ENCODE results near the gene KRT85.

- no peak for TF ChIP-seq POLR2A (IDR thresholded peaks at IDR 0.05; ENCODE audit: low read length)
- no peak for TF ChIP-seq GATA1 (IDR thresholded peaks at IDR 0.05; ENCODE audit: low read depth, low read length)
These were observed 16.1 kb upstream of the KRT85 start for GRCh38 chr12:52383331-52383730.
